T-helper 17 cell (primary cell): ENCODE measurements around the gene TMEM145. TPM values are rescaled to one million over a fixed set of nuclear protein-coding genes. Genes with fewer than 3 reads are reported as not detected.
A peak's percentile ranks its signal among the peaks of the same experiment; 100 is the strongest.
"Not testable (repeated sequence)": the region's sequence is repeated elsewhere in the genome, so short reads cannot be mapped to it uniquely, and the experiment has no call there.

Experiments
- ATAC-seq: fragments of 150-1000 bp; cut with Tn5 transposase; 2 replicates; pipeline ENCODE4 v1.10.0; 2021; ENCODE audit warnings: mild to moderate bottlenecking, moderate library complexity
- DNase-seq, 3 donors: peaks; one replicate each; pipeline versions ENCODE4 v3.0.0 to v3.0.0-alpha.2; 2020 to 2021
- H3K9me3 ChIP-seq: one replicate; pipeline ENCODE4 v1.7.0; 2013; ENCODE audit warnings: low read length, mild to moderate bottlenecking; ENCODE audit not compliant: control insufficient read depth, poor library complexity, severe bottlenecking
- H3K27ac Mint-ChIP-seq: one replicate; pipeline ENCODE4 v1.8.0; 2022; ENCODE audit warnings: mild to moderate bottlenecking, moderate library complexity, mixed read lengths
- H3K27me3 Mint-ChIP-seq: one replicate; pipeline ENCODE4 v1.8.0; 2022; ENCODE audit warnings: mixed read lengths
- H3K36me3 Mint-ChIP-seq: one replicate; pipeline ENCODE4 v1.8.0; 2022; ENCODE audit warnings: low read depth, mixed read lengths
- H3K4me1 Mint-ChIP-seq: one replicate; pipeline ENCODE4 v1.8.0; 2022; ENCODE audit warnings: mild to moderate bottlenecking, mixed read lengths
- H3K4me3 Mint-ChIP-seq: one replicate; pipeline ENCODE4 v1.8.0; 2022; ENCODE audit warnings: mild to moderate bottlenecking, moderate library complexity, mixed read lengths
- total RNA-seq, 4 donors: library from RNA in 2 of 4; stranded (reverse) in 2 of 4; gene quantifications; one replicate each; pipeline ENCODE4 v1.2.3 and lab custom pipeline; 2022 to 2026

Gene TMEM145
- total RNA-seq (not detected), total RNA-seq (lab: John Stamatoyannopoulos, UW) (0.08 to 0.12 reads per million in 2 donors)

DNA sequence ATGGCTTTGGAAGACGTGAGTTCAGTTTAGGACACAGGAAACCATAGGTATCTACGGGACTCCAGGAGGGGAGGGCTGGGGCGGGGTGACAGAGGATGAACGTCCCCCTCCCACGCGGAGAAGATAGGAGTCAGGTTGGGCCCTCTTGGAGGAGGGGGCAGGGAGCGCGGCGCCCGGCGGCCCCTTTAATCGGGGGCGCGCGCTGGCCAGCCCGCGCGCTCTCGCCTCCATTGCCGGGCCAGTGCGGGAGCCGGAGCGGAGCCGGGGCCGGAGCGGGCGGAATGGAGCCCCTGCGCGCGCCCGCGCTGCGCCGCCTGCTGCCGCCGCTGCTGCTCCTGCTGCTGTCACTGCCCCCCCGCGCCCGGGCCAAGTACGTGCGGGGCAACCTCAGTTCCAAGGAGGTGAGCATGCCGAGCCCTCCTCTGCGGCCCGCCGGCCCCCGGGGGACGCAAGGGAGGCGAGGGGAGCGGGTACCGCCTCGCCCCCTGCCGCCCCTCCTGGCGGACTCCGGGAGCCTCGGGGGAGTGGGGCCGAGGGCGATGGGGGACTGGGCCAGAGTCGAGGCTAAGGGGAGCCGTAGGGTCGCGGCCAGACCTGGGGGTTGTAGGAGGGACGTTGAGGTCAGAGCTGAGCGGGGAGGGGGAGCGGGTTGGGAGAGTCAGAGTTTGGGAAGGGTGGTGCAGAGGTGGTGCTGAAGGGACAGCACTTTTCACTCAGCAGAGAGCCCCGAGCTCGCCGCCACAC lies at the start of gene TMEM145:
Gene TMEM145, plus strand, starts transcription at position 214 of the 744 bp plus-strand sequence. Its CDS starts 68 bp downstream, at position 282.
- peaks cover 2% of the 10 kb centered on the region for H3K36me3 Mint-ChIP-seq
- H3K9me3 ChIP-seq = no peaks in the 10 kb centered on the region
- H3K4me1 Mint-ChIP-seq = peaks cover 15% of the 10 kb centered on the region
- H3K27ac Mint-ChIP-seq = no peak within 1 kb of the TSS
- DNase-seq (no peak), ATAC-seq (peak; percentile 84)
- peaks cover 41% of the 10 kb centered on the region for H3K27me3 Mint-ChIP-seq
- H3K4me3 Mint-ChIP-seq = peak within 1 kb of the TSS; percentile 82

DNA sequence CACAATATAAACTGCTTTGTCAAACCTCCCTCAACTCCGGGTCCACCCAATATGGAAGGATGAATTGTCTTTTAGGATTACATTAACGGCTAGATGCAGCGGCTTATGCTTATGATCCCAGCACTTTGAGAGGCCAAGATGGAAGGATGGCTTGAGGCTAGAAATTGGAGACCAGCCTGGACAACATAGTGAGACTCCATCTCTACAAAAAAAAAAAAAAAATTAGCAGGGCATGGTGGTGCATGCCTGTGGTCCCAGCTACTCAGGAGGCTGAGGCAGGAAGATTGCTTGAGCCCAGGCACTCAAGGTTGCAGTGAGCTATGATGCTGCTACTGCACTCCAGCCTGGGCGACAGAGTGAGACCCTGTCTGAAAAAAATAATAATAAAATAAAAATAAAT lies 47.0 kb upstream of the TMEM145 start:
- not testable (repeated sequence) for ATAC-seq, H3K4me3 Mint-ChIP-seq, H3K27me3 Mint-ChIP-seq, H3K27ac Mint-ChIP-seq, H3K9me3 ChIP-seq, DNase-seq, H3K36me3 Mint-ChIP-seq
- H3K4me1 Mint-ChIP-seq = peaks cover 22% of the 10 kb centered on the region

DNA sequence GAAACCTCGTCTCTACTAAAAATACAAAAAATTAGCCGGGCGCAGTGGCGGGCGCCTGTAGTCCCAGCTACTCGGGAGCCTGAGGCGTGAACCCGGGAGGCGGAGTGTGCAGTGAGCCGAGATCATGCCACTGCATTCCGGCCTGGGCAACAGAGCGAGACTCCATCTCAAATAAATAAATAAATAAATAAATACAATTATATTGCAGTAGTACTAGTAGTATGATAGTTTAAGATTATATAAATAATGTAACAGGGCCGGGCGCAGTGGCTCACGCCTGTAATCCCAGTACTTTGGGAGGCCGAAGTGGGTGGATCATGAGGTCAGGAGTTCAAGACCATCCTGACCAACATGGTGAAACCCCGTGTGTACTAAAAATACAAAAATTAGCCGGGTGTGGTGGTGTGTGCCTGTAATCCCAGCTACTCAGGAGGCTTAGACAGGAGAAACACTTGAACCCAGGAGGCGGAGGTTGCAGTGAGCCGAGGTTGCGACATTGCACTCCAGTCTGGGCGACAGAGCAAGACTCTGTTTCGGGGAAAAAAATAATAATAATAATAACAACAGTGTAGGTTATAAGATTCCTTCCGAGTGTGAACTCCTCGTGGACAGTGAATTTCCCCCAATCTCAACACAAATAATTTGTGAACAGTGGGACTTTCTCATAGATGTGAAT lies 46.0 kb upstream of the TMEM145 start:
- not testable (repeated sequence) for H3K36me3 Mint-ChIP-seq, DNase-seq, H3K9me3 ChIP-seq, H3K27me3 Mint-ChIP-seq, ATAC-seq, H3K27ac Mint-ChIP-seq, H3K4me3 Mint-ChIP-seq
- peaks cover 27% of the 10 kb centered on the region for H3K4me1 Mint-ChIP-seq

DNA sequence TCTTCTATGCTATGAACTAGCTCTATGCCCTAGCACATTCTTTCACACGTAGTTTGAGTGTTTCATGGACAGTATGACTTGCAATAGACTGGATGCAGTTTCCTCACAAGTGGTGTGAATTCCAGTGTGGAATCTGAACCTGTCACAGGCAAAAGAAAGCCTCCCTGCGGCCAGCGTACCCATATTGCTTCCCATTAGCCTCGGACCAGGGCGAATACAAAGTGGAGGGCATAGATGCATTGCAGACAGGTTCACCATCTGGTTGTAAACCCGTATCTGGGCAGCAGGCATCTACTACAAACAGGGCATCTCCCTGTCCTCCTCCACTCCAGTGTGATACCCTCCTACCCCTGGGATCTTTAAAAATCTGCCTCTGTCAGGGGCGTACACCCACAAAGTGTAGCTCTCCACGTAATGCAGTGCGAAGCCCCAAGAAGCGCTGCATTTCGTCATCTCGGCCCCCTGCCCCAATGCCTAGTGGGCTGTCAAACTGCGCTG lies 45.4 kb upstream of the TMEM145 start:
- Mint-ChIP-seq H3K27ac (no peak overlapping the region), H3K27me3 (no peaks in the 10 kb centered on the region), H3K36me3 (peaks cover 4% of the 10 kb centered on the region), H3K4me1 (peaks cover 27% of the 10 kb centered on the region), H3K4me3 (no peak overlapping the region)
- no peak for ATAC-seq
- no peak for DNase-seq
- H3K9me3 ChIP-seq = no peaks in the 10 kb centered on the region

DNA sequence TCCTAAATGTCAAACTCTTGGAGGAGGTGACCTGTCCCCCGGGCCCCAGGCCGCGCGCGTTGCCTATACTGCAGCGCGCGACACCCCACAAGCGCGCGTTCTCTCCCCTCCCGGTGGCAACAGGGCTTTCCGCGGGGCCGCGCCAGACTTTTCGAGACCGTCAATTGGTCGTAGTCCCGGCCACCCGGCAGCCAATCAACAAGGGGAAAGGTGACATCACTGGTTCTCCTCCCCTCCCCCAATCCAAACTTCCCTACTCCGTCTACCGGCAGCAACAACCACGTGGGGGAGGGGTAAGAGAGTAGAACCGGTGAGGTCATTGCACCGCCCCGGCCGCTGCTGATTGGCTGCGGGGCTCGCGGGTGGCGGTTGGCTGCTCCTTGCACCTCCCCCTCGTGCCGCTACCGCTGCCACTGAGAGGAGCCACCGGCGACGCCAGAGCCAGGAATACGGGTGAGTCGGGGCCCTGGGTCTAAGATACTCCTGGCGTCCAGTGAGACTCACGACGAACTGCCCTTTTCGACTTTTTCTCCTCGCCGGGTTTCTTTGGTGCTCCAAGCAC lies 44.9 kb upstream of the TMEM145 start:
- DNase-seq = peak; percentile 95 to 96 (median 95)
- H3K9me3 ChIP-seq = no peaks in the 10 kb centered on the region
- H3K36me3 Mint-ChIP-seq = peaks cover 4% of the 10 kb centered on the region
- H3K4me3 Mint-ChIP-seq = no peak overlapping the region
- no peaks in the 10 kb centered on the region for H3K27me3 Mint-ChIP-seq
- H3K4me1 Mint-ChIP-seq = peaks cover 27% of the 10 kb centered on the region
- no peak overlapping the region for H3K27ac Mint-ChIP-seq
- ATAC-seq = peak; percentile 69

DNA sequence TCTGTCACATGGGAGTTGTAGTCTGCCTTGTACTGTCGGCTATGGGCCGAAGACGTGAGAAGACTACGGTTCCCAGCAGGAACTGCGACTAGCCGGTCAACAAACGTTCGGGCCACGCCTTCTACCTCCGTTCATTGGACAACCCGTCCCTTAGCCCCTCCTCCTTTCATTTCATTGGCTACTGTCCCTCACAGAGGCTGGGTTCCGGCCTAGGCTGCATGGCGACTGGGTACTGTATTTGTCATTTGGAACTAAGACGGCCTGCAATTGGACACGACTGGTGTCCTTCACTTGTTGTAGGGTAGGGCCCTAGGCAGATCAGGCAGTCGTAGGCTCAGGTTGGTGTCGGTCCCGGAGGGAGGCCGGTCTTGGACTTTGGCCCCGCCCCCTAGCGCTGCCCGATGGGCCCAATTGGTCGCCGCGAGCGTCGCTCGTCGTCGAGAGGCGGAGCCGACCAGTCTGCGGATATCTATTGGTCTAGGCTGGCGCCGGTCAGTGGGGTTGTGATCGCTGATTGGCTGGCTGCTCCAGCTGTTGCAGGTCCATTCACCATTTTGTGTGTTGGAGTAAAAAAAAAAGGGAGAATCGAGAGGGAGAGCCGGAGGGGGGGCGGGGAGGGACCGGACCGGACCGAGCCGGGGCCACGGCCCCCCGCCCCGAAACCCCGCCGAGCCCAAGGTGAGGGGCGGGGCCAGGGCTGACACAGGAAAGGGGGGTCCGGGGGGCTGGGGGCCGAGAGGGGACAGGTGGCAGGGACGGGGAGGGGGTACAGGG lies 44.2 kb upstream of the TMEM145 start, which contains the start of gene CIC:
Gene CIC, plus strand, starts transcription at position 549 of the 774 bp plus-strand sequence. CDS start 2,532 bp downstream, outside the sequence.
- H3K9me3 ChIP-seq = no peaks in the 10 kb centered on the region
- Mint-ChIP-seq H3K4me1 (peaks cover 27% of the 10 kb centered on the region), H3K36me3 (peaks cover 4% of the 10 kb centered on the region), H3K4me3 (no peak within 1 kb of the TSS), H3K27me3 (no peaks in the 10 kb centered on the region), H3K27ac (no peak within 1 kb of the TSS)
- ATAC-seq (peak; percentile 79), DNase-seq (peak; percentile 97 to 99 (median 98))

DNA sequence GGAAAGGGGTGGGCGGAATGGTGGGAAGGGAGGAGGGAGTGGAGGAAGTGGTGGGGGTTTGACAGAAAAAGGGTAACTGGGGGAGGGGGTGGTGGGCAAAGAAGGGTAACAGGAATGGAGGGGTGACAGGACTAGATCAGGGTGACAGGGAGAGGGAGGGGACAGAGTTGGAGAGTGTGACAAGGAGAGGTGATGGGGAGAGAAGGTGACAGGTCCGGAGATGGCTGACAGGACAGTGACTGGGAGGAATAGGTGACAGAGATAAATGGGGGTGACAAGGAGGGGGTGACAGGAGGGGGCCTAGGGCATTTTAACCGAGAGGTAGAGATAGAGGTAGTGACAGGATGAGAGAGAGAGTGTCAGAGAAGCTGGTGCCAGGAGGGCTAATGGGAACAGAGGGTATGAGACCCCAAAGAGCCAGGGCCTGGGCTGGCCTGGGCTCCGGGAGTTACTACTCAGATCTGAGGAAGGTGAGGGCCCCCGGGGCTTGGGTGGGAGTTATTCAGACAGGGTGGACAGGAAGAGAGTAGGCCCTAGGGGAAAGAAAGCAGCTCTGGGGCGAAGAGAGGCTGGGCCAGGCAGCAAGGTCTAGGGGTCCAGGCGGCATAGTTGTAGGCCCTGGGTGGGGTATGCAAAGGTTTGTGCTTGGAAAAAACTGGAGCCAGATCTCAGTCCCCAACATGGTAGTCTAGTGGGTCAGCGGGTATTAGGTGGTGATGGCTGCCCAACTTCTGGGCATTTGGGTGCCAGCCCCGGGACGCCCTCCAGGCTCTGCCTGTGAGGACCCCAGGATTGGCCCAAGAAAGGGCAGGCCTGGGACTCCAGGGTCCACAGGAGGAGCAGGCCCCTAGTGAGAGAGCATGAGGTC lies 43.4 kb upstream of the TMEM145 start:
- no peaks in the 10 kb centered on the region for H3K9me3 ChIP-seq
- no peak for ATAC-seq
- no peak overlapping the region for H3K27ac Mint-ChIP-seq
- no peak overlapping the region for H3K4me3 Mint-ChIP-seq
- no peak for DNase-seq
- peaks cover 4% of the 10 kb centered on the region for H3K36me3 Mint-ChIP-seq
- H3K4me1 Mint-ChIP-seq = peaks cover 31% of the 10 kb centered on the region
- no peaks in the 10 kb centered on the region for H3K27me3 Mint-ChIP-seq

DNA sequence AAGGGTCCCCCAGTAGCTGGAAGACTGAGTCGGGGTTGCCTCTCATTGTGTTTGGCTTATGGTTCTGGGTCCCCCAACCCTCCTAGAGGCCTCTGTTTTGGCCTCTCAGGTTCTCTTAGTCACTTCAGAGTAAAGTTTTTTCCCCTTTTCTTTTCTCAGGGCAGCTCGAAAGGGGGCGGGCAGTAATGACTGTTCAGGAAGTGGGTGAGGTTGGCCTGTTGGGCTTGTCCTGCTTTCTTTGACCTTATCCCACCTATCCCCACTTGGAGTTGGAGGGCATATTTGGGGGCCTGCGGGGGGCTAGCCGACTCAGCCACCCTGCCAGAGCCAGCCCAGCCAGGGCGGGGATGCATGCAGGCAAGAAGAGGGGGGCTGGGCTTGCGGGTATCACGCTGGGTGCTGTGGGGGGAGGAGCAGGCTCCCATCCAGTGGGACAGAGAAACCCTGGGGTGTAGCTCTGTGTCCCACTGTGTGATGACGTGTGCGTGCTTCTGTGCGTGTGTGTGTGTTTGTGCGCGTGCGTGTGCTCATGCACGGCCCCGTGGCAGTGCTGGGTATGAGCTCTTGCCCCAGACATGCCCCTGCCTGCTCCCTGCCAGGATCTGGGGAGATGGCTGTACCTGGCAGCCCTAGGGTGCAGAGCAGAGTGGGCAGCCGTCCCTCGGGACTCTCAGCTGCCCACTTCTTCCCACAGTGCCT lies 42.6 kb upstream of the TMEM145 start:
- Mint-ChIP-seq H3K27me3 (no peaks in the 10 kb centered on the region), H3K4me3 (no peak overlapping the region), H3K27ac (no peak overlapping the region), H3K4me1 (peaks cover 38% of the 10 kb centered on the region), H3K36me3 (peaks cover 4% of the 10 kb centered on the region)
- H3K9me3 ChIP-seq = no peaks in the 10 kb centered on the region
- DNase-seq (peak; percentile 52 to 67 (median 58)), ATAC-seq (peak; percentile 14)

DNA sequence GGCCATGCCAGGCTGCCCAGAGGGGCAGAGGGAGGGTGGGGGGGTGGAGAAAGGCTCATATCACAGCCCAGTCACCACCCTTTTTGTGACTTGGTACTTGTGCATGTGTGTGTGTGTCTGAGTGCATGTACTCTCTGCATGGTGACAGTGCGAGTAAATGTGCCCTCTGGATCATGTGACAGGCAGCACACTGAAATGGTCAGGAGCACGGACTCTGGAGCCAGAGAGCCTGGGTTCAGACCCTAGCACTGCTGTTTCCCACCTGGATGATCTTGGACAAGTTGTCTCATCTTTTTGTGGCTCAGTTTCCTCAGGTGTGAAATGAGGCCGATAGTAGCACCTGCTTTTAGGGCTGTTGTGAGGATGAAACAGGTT lies 42.1 kb upstream of the TMEM145 start:
- DNase-seq (no peak), ATAC-seq (no peak)
- no peaks in the 10 kb centered on the region for H3K9me3 ChIP-seq
- H3K4me3 Mint-ChIP-seq = no peak overlapping the region
- H3K4me1 Mint-ChIP-seq = peaks cover 42% of the 10 kb centered on the region
- H3K36me3 Mint-ChIP-seq = peaks cover 4% of the 10 kb centered on the region
- no peaks in the 10 kb centered on the region for H3K27me3 Mint-ChIP-seq
- no peak overlapping the region for H3K27ac Mint-ChIP-seq

DNA sequence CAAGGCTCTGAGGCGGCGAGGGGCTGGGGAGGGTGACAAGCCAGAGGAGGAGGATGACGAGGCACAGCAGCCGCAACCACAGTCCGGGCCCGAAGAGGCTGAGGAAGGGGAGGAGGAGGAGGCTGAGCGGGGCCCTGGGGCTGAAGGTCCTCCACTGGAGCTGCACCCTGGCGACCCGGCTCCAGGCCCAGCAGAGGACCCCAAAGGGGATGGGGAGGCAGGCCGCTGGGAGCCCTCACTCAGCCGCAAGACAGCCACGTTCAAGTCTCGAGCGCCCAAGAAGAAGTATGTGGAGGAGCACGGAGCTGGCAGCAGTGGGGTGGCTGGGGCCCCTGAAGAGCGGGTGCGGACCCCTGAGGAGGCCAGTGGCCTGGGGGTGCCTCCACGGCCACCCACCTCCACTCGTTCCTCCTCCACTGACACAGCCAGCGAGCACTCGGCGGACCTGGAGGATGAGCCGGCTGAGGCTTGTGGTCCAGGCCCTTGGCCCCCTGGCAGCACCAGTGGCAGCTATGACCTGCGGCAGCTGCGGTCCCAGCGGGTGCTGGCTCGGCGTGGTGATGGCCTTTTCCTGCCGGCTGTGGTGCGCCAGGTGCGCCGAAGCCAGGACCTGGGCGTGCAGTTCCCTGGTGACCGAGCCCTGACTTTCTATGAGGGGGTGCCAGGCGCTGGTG lies 41.1 kb upstream of the TMEM145 start:
- Mint-ChIP-seq H3K36me3 (peaks cover 4% of the 10 kb centered on the region), H3K4me3 (peak overlapping the region; percentile 53), H3K4me1 (peaks cover 46% of the 10 kb centered on the region), H3K27me3 (no peaks in the 10 kb centered on the region), H3K27ac (peak overlapping the region; percentile 63)
- ATAC-seq (no peak), DNase-seq (no peak)
- no peaks in the 10 kb centered on the region for H3K9me3 ChIP-seq

DNA sequence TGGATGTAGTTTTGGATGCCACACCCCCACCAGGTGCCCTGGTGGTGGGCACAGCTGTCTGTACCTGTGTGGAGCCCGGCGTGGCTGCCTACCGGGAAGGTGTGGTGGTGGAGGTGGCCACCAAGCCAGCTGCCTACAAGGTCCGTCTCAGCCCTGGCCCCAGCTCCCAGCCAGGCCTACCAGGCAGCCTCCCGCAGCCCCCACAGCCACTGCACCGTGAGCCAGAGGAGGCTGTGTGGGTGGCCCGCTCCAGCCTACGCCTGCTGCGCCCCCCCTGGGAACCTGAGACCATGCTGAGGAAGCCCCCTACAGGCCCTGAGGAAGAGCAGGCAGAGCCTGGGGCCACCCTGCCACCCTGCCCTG lies 40.6 kb upstream of the TMEM145 start:
- peak overlapping the region; percentile 53 for H3K4me3 Mint-ChIP-seq
- H3K4me1 Mint-ChIP-seq = peaks cover 46% of the 10 kb centered on the region
- H3K27ac Mint-ChIP-seq = peak overlapping the region; percentile 63
- H3K36me3 Mint-ChIP-seq = peaks cover 4% of the 10 kb centered on the region
- DNase-seq (no peak), ATAC-seq (no peak)
- no peaks in the 10 kb centered on the region for H3K9me3 ChIP-seq
- no peaks in the 10 kb centered on the region for H3K27me3 Mint-ChIP-seq
